Stimulated activated CD4-positive, alpha-beta T cell treated with anti-CD3 and anti-CD28 coated beads, Interleukin-1b, Interleukin-23, amount 100 ng/mL, for 48 hours (primary cell): Measurements from ENCODE around the gene ILF2.

Source experiments
- DNase-seq: peaks from one replicate; pipeline ENCODE4 v3.0.0-alpha.2; 2020

ILF2 gene

GRCh38 chr1:153626477-153626903 is 44.3 kb downstream of the ILF2 start:
- DNase-seq: no peak

- no peak for DNase-seq
These were observed 45.7 kb downstream of the ILF2 start for GRCh38 chr1:153624965-153625611.

- no peak for DNase-seq
These were observed 47.7 kb downstream of the ILF2 start for GRCh38 chr1:153623101-153623500.

- DNase-seq: no peak
These were observed 51.6 kb downstream of the ILF2 start for GRCh38 chr1:153619171-153619570.

GRCh38 chr1:153617663-153618062 is 53.1 kb downstream of the ILF2 start:
- no peak for DNase-seq

GRCh38 chr1:153616917-153617311 is 53.9 kb downstream of the ILF2 start:
- DNase-seq: no peak

GRCh38 chr1:153616144-153616916 is 54.5 kb downstream of the ILF2 start, which contains the start of gene S100A14:
S100A14 (minus strand) TSS chr1:153616325; CDS start chr1:153615858, 467 bp downstream.
- no peak for DNase-seq

- no peak for DNase-seq
These were observed 55.4 kb downstream of the ILF2 start for GRCh38 chr1:153615406-153615805.

DNA sequence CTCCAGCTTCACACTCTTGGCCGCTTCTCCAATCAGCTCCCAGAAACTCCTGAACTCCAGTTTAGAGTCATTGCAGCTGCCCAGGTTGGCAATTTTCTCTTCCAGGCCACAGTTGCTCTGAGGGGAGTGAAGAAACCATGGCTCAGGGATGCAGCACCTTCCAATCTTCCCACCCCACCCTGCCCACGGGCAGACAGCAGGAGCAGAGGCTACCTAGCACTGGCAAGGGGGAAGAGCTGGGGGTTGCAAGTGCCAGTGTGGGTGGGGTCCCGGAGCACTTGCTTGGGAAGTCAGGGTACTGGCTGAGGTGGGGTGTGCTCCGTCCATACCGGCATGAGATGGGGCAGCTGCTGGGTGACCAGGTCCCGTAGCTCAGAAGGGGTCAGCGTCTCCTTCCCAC is 55.9 kb downstream of the ILF2 start:
- no peak for DNase-seq

- no peak for DNase-seq
These were observed 56.4 kb downstream of the ILF2 start for GRCh38 chr1:153614189-153614900.

GRCh38 chr1:153613406-153613805 is 57.4 kb downstream of the ILF2 start:
- DNase-seq: no peak

DNA sequence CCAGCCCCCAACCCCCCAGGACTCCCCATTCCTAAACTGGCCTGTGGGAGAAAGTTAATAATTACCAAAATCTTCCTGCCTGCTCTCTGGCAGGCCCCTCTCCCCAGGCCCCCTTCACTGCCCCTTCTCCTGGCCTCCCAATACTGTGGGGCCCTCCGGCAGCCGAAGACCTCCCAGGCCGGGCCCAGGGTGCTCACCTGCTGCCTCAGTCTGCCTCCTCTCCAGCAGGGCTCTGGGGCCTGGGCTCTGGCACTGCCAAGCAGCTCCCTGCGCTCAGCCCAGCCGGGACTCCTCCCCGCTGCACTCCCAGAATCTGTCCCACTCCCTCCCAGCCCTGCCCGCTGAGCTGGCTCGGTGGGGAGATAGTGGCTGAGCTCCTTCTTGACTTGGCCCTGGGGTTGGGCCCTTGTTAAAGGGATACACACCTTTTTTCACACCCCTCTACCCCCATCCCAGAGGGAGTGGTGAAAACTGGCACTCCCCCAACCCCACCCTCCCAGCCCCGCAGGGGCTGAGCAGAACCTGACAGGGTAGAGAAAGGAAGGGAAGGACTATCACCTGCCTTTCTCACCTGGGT is 58.0 kb downstream of the ILF2 start, which contains the start of gene S100A16:
Gene S100A16 (minus strand): TSS at position 383 of the 577 bp plus-strand sequence. CDS start 4,986 bp downstream, outside the sequence.
- DNase-seq: no peak

DNA sequence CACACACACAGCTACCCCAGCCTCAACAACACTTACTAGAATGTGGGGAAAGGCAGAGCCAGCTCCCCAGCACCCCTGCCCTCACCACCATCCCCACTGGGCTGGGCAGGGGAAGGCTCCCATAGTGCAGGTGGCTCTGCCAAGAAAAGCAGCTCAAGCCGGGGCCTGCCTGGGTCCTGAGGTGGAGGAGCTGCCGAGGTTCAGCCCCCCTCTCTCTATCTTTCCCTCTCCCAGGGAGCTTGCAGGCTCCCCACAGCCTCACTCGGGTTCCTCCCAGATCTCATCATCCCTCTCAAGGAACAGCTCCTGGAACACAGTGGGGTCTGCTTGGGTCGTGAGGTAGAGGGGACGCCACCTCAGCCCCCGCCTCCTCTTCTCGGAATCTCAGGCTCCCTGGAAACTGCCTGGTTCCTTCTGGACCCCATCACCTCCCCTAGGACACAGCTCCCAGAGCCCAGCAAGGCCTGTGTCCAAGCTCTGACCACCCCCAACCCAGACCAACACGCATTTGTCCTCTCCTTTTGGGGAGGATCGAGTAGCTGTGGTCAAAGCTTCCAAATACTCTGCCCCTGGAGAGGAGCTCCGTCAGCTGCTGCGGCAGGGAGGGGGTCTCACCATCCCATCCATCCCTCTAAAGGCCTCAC is 58.6 kb downstream of the ILF2 start:
- DNase-seq: no peak
